Activated CD4-positive, alpha-beta T cell treated with anti-CD3 and anti-CD28 coated beads, Interleukin-2, Interleukin-4, amounts not matched to agents 100 ng/mL and 50 ng/mL, durations not matched to agents 16 hours and 8 hours (primary cell): ENCODE data around the gene OR51B2.

ENCODE experiments used
- DNase-seq: peaks from one replicate; pipeline ENCODE4 v3.0.0-alpha.2; 2020; ENCODE audit warnings: low spot score

OR51B2 gene

DNA sequence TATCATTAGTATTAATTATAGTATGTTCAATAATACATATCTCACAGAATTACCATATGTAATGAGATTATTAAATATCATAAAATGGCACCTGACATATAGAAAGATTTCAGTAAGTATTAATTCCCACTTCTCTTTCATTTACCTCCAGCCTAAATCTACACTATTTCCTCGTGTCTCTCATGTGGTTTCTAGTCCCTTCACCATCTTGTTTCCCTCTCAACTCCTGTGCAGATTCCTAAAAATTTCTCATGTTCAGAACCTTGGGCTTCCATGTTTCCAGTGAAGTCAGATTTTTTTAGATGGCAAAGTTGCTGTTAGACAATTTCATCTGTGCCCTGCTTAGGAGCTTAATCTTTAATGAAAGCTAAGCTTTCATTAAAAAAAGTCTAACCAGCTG lies 40.2 kb downstream of the OR51B2 start:
- DNase-seq = no peak

GRCh38 chr11:5283086-5283485 lies 41.0 kb downstream of the OR51B2 start:
- no peak for DNase-seq

GRCh38 chr11:5282628-5283027 lies 41.5 kb downstream of the OR51B2 start:
- no peak for DNase-seq

- no peak for DNase-seq
Observed at GRCh38 chr11:5281596-5281995, 42.5 kb downstream of the OR51B2 start.

DNA sequence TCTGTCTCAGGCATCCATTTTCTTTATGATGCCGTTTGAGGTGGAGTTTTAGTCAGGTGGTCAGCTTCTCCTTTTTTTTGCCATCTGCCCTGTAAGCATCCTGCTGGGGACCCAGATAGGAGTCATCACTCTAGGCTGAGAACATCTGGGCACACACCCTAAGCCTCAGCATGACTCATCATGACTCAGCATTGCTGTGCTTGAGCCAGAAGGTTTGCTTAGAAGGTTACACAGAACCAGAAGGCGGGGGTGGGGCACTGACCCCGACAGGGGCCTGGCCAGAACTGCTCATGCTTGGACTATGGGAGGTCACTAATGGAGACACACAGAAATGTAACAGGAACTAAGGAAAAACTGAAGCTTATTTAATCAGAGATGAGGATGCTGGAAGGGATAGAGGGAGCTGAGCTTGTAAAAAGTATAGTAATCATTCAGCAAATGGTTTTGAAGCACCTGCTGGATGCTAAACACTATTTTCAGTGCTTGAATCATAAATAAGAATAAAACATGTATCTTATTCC lies 43.5 kb downstream of the OR51B2 start:
- DNase-seq = peak; percentile 74

GRCh38 chr11:5279471-5280090 lies 44.5 kb downstream of the OR51B2 start:
- DNase-seq = no peak

DNA sequence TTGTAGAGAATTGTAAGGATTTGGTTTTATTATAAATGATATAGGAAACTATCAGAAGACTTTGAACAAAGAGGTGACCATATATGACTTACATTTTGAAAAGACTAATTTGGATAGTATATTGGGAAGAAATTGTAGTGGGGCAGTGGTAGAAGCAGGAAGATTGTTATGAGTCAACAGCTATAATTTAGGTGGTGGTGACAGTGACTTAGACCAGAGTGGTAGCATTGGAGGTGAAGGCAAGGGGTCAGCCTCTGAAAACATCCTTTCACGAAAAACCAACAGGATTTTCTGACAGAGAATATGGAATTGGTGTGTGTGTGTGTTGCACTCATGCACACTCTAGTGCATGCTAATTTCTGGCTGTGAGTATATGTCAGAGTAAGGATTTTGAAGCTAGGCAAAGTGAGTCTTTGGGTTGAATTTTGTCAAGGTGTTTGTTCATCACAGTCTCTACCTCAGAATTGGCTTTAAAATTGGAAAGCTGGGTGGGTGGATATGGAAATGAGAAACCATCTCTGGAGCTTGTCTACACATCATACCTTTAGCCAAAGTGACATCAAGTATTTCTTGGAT lies 46.2 kb downstream of the OR51B2 start:
- no peak for DNase-seq

GRCh38 chr11:5276697-5277096 lies 47.4 kb downstream of the OR51B2 start:
- no peak for DNase-seq

- DNase-seq = no peak
Observed at GRCh38 chr11:5275369-5276110, 48.6 kb downstream of the OR51B2 start.

DNA sequence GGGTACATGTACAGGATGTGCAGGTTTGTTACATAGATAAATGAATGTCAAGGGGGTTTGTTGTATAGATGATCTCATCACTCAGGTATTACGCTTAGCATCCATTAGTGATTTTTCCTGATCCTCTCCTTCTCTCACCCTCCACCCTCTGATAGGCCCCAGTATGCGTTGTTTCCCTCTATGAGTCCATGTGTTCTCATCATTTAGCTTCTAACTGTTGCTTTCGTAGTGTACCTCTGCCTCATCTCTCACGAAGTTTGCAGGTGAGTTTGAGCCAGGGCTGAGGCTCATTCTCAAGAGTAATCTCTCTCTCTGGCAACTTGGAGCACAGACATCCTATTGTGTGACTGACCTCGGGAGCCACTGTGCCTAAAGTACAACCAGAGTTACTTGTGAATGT lies 49.7 kb downstream of the OR51B2 start:
- DNase-seq = no peak
